ENCODE measurements around the gene ATP5F1E.

DNA sequence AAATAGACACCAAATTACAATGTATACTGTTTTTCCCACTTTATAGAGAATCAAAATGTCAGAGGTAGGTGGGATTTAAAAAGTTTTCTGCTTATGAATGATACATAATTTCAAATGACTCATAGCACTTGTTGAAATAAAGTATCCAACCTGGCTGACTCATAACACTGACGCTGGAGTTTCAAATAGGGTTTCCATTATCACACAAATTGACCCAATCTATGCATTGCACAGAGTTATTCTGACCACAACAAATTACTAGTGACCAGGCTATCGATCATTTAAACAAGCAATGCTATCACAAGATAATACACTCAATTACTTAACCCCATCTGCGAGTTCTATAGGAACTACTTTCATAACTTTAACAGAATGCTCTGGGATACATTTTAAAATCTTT, 42.3 kb upstream of the ATP5F1E start:
- TF ChIP-seq EZH2 (IDR thresholded peaks at IDR 0.05; ENCODE audit: insufficient read depth, low read length): no peak
- TF ChIP-seq, protein P1, sequence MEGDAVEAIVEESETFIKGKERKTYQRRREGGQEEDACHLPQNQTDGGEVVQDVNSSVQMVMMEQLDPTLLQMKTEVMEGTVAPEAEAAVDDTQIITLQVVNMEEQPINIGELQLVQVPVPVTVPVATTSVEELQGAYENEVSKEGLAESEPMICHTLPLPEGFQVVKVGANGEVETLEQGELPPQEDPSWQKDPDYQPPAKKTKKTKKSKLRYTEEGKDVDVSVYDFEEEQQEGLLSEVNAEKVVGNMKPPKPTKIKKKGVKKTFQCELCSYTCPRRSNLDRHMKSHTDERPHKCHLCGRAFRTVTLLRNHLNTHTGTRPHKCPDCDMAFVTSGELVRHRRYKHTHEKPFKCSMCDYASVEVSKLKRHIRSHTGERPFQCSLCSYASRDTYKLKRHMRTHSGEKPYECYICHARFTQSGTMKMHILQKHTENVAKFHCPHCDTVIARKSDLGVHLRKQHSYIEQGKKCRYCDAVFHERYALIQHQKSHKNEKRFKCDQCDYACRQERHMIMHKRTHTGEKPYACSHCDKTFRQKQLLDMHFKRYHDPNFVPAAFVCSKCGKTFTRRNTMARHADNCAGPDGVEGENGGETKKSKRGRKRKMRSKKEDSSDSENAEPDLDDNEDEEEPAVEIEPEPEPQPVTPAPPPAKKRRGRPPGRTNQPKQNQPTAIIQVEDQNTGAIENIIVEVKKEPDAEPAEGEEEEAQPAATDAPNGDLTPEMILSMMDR (IDR thresholded peaks at IDR 0.05; ENCODE audit: insufficient read depth, low read depth, low read length): no peak

Data from astrocyte (in vitro differentiated cells and primary cell).